ENCODE data around the gene FOXP1.

The FOXP1 gene

DNA sequence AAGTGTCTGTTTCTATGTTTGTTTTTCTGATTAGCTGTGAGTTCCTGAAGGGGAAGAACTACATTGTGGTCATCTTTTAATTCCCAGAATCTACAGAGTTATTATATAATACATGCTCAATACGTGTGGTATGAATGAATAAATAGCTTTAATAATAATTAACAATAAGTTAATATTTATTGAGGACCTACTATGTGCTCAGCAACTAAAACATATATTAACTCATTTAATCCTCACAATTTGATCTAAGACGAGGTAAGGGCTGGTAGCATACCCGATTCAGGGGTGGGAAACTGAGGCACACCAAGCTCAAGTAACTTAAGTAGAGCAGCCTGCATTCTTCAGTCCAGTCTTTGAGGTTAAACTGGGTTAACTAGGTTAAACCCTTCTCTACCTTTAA, 553.8 kb downstream of the FOXP1 start:
- ATAC-seq, result no peak

GRCh38 chr3:71028802-71029201, 554.7 kb downstream of the FOXP1 start:
- no peak for TF ChIP-seq BACH2 (CRISPR knock-in tag; IDR thresholded peaks at IDR 0.05; ENCODE audit: borderline replicate concordance)
- TF ChIP-seq ZNF8 (CRISPR knock-in tag; IDR thresholded peaks at IDR 0.05), result no peak
- no peak for ATAC-seq

More for the DNA sequence above, 553.8 kb downstream of the FOXP1 start:
- TF ChIP-seq ZC3H10 (CRISPR knock-in tag; IDR thresholded peaks at IDR 0.05), result no peak
- no peak for TF ChIP-seq OSR1 (CRISPR knock-in tag; IDR thresholded peaks at IDR 0.05)
- TF ChIP-seq, protein P1, sequence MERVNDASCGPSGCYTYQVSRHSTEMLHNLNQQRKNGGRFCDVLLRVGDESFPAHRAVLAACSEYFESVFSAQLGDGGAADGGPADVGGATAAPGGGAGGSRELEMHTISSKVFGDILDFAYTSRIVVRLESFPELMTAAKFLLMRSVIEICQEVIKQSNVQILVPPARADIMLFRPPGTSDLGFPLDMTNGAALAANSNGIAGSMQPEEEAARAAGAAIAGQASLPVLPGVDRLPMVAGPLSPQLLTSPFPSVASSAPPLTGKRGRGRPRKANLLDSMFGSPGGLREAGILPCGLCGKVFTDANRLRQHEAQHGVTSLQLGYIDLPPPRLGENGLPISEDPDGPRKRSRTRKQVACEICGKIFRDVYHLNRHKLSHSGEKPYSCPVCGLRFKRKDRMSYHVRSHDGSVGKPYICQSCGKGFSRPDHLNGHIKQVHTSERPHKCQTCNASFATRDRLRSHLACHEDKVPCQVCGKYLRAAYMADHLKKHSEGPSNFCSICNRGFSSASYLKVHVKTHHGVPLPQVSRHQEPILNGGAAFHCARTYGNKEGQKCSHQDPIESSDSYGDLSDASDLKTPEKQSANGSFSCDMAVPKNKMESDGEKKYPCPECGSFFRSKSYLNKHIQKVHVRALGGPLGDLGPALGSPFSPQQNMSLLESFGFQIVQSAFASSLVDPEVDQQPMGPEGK (CRISPR knock-in tag; IDR thresholded peaks at IDR 0.05; ENCODE audit: borderline replicate concordance), result no peak
- no peak for TF ChIP-seq ZNF70 (CRISPR knock-in tag; IDR thresholded peaks at IDR 0.05)
- no peak for TF ChIP-seq TOX (CRISPR knock-in tag; IDR thresholded peaks at IDR 0.05; ENCODE audit: borderline replicate concordance)
- no peak for TF ChIP-seq ZFP30 (CRISPR knock-in tag; IDR thresholded peaks at IDR 0.05)
- no peak for TF ChIP-seq CSRNP3 (CRISPR knock-in tag; IDR thresholded peaks at IDR 0.05)
- TF ChIP-seq RARB (CRISPR knock-in tag; IDR thresholded peaks at IDR 0.05), result no peak
- no peak for TF ChIP-seq SNAI2 (CRISPR knock-in tag; IDR thresholded peaks at IDR 0.05)
- no peak for TF ChIP-seq ZNF565 (CRISPR knock-in tag; conservative IDR thresholded peaks at IDR 0.05; ENCODE audit: low read depth)

DNA sequence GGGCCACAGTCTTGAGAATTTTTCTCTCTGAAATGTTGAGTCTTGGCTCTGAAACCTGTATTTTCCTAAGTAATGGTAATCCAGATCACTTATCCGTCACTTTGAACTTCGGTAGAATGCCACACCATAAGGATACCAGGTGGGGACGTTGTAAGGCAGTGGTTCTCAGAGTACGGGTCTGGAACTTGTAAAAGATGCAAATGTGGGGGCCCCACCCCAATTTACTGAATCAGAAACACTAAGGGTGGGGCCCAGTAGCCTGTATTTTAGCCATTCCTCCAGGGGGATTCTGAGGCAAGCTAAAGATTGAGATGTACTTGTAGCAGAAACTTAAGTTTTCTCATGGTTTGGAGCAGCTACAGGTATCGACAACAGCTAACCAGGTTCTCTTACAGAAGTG, 555.3 kb downstream of the FOXP1 start:
- no peak for TF ChIP-seq ZFP30 (CRISPR knock-in tag; IDR thresholded peaks at IDR 0.05)
- TF ChIP-seq TOX (CRISPR knock-in tag; IDR thresholded peaks at IDR 0.05; ENCODE audit: borderline replicate concordance), result no peak
- no peak for TF ChIP-seq ZC3H10 (CRISPR knock-in tag; IDR thresholded peaks at IDR 0.05)
- no peak for TF ChIP-seq CSRNP3 (CRISPR knock-in tag; IDR thresholded peaks at IDR 0.05)
- no peak for TF ChIP-seq GLIS3 (CRISPR knock-in tag; IDR thresholded peaks at IDR 0.05)
- TF ChIP-seq CSDC2 (CRISPR knock-in tag; IDR thresholded peaks at IDR 0.05), result no peak
- no peak for TF ChIP-seq ZNF8 (CRISPR knock-in tag; IDR thresholded peaks at IDR 0.05)
- no peak for TF ChIP-seq CREB5 (CRISPR knock-in tag; IDR thresholded peaks at IDR 0.05; ENCODE audit: low read depth)
- no peak for TF ChIP-seq ZNF565 (CRISPR knock-in tag; conservative IDR thresholded peaks at IDR 0.05; ENCODE audit: low read depth)
- TF ChIP-seq ZNF70 (CRISPR knock-in tag; IDR thresholded peaks at IDR 0.05), result no peak
- TF ChIP-seq SNAI2 (CRISPR knock-in tag; IDR thresholded peaks at IDR 0.05), result no peak
- TF ChIP-seq ISL1 (CRISPR knock-in tag; IDR thresholded peaks at IDR 0.05), result no peak
- no peak for TF ChIP-seq TSHZ2 (CRISPR knock-in tag; IDR thresholded peaks at IDR 0.05)
- TF ChIP-seq ZFP3 (CRISPR knock-in tag; IDR thresholded peaks at IDR 0.05), result no peak
- ATAC-seq, result no peak

Data from SK-N-SH treated with all-trans-retinoic acid at 6 μM for 48 hours (cell line).